Measurements from ENCODE around the gene SH3GLB2. TPM values are rescaled to one million over a fixed set of nuclear protein-coding genes. Genes with fewer than 3 reads are reported as not detected.

Gene SH3GLB2
- 100 to 1,000 TPM in 2 of 3 donors, 10 to 100 TPM in 1; 59.2 to 227 (median 150) TPM for total RNA-seq

DNA sequence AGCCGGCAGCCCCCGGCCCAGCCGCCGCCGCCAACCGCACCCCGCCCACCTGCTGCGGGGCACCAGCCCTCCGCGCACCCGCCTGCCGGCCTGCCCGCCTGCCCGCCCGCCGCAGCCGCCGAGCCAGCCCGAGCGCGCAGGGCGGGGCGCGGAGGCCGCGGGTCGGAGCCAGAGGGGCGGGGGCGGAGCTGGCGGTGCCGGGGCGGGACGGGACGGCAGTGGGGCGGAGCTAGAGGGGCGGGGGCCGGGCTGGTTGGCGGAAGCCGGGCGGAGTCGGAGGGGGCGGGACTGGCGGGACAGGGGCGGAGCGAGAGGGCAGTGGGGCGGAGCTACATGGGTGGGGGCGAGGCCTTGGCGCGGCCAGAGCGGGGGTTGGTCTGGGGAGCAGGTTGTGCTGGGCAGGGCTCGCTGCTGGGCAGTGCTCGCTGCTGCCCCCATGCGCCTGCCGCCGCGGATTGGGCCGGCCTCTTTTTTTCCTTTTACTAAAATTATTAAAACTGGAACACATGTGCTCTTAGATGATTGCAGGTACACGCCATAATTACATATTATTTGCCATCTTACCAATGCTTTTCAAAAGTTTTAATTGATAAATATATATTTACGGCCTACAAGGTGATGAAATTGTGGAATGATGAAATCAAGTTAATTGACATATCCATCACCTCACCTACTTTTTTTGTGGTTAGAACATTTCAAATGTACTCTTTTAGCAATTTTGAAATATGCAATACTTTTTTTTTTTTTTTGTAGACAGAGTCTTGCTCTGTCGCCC lies at the start of gene SH3GLB2:
TSS of gene SH3GLB2 (minus strand) at position 140 of the 775 bp plus-strand sequence. CDS start 177 bp downstream, outside the sequence.
- peaks cover 10 to 18% of the 10 kb centered on the region in 2 donors for H3K4me1 ChIP-seq
- H3K27me3 ChIP-seq = no peaks in the 10 kb centered on the region
- intact Hi-C loops (cut with DNase I; ENCODE audit: low total_unique reads) = no loop called here
- peak within 1 kb of the TSS; percentile 81 to 93 (median 83) for H3K4me3 ChIP-seq
- H3K9me3 ChIP-seq = no peaks in the 10 kb centered on the region
- peak within 1 kb of the TSS; percentile 87 for H3K27ac ChIP-seq
- peak; percentile 91 to 98 for DNase-seq (ENCODE audit: low spot score in 2 of 2)
- no peaks in the 10 kb centered on the region for H3K36me3 ChIP-seq
- no peak for TF ChIP-seq POLR2A (IDR thresholded peaks at IDR 0.05)
- TF ChIP-seq, protein P1, sequence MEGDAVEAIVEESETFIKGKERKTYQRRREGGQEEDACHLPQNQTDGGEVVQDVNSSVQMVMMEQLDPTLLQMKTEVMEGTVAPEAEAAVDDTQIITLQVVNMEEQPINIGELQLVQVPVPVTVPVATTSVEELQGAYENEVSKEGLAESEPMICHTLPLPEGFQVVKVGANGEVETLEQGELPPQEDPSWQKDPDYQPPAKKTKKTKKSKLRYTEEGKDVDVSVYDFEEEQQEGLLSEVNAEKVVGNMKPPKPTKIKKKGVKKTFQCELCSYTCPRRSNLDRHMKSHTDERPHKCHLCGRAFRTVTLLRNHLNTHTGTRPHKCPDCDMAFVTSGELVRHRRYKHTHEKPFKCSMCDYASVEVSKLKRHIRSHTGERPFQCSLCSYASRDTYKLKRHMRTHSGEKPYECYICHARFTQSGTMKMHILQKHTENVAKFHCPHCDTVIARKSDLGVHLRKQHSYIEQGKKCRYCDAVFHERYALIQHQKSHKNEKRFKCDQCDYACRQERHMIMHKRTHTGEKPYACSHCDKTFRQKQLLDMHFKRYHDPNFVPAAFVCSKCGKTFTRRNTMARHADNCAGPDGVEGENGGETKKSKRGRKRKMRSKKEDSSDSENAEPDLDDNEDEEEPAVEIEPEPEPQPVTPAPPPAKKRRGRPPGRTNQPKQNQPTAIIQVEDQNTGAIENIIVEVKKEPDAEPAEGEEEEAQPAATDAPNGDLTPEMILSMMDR (IDR thresholded peaks at IDR 0.05) = peak; percentile 68 to 84 (median 68)

DNA sequence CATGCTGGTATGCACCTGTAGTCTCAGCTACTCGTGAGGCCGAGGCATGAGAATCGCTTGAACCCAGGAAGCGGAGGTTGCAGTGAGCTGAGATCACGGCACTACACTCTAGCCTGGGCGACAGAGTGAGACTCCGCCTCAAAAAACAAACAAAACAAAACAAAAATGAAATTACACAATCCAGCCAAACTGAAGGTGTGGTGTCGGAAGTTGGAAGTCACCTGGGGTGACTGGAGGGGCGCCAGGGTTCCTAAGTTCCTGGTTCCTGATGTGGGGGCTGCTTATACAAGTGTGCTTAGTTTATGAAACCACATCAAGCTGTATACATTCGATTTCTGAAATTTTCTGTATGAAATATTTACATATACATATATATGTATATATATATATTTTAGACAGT lies 49.1 kb upstream of the SH3GLB2 start:
- H3K27me3 ChIP-seq = no peaks in the 10 kb centered on the region
- H3K27ac ChIP-seq = no peak overlapping the region
- intact Hi-C loops (cut with DNase I; ENCODE audit: low total_unique reads) = no loop called here

DNA sequence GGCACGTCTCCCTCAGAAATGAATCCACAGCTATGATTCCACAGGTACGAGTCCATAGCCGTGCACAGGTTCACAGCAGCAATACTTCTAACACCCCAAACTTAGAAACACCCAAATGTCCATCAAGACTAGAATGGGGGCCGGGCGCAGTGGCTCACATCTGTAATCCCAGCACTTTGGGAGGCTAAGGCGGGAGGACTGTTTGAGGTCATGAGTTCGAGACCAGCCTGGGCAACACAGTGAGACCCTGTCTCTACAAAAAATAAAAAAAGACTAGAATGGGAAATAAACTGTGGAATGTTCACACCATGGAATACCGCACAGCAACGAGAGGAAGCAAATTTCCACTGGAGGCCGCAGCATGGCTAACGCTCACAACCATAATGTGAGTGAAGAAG lies 48.5 kb upstream of the SH3GLB2 start:
- no peaks in the 10 kb centered on the region for H3K27me3 ChIP-seq
- TF ChIP-seq, protein P1 (IDR thresholded peaks at IDR 0.05) = no peak
- TF ChIP-seq POLR2A (IDR thresholded peaks at IDR 0.05) (no peak), POLR2AphosphoS5 (IDR thresholded peaks at IDR 0.05) (no peak)
- H3K4me1 ChIP-seq = peaks cover 0 to 3% of the 10 kb centered on the region in 2 donors
- H3K36me3 ChIP-seq = no peaks in the 10 kb centered on the region
- intact Hi-C loops (cut with DNase I; ENCODE audit: low total_unique reads) = no loop called here
- no peak for DNase-seq (ENCODE audit: low spot score in 2 of 2)
- no peak overlapping the region for H3K4me3 ChIP-seq
- no peak overlapping the region for H3K27ac ChIP-seq
- H3K9me3 ChIP-seq = no peaks in the 10 kb centered on the region

More for the DNA sequence above, 49.1 kb upstream of the SH3GLB2 start:
- Histone ChIP-seq H3K4me3 (no peak overlapping the region), H3K4me1 (peaks cover 0 to 9% of the 10 kb centered on the region in 2 donors), H3K9me3 (no peaks in the 10 kb centered on the region), H3K36me3 (no peaks in the 10 kb centered on the region)
- TF ChIP-seq, protein P1 (IDR thresholded peaks at IDR 0.05) = no peak
- TF ChIP-seq POLR2A (IDR thresholded peaks at IDR 0.05) (no peak), POLR2AphosphoS5 (IDR thresholded peaks at IDR 0.05) (no peak)
- no peak for DNase-seq (ENCODE audit: low spot score in 2 of 2)

DNA sequence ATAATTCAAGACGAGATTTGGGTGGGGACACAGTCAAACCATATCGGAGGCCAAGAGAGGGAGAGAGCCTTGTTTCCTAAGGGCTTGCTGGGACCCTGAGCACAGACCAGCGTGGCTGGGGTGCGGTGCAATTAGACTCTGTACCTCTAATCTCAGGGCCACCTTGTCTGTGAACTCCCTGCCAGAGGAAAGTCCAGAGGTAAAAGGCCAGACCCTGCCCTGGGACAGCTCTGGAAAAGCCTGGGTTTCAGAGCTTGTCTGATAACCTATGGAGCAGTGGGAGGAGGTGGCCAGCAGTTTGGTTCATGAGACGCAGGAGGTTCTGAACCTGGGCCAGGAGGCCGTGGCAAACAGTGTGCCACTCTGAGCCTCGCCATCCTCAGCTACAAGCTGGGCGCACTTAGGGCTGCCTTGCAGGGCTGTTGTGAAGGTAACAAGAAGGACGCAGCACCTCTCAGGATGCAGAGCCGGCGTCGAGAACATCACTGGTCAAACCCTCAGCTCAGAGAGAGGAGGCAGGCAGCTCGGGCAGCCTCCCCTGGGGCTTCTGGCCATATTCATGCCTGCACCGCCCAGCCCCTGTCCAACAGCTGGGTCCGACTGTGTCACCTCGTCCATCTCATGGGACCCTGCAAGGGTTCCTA lies 48.0 kb upstream of the SH3GLB2 start:
- Histone ChIP-seq H3K4me1 (no peaks in the 10 kb centered on the region), H3K27ac (no peak overlapping the region), H3K36me3 (no peaks in the 10 kb centered on the region), H3K4me3 (no peak overlapping the region), H3K27me3 (no peaks in the 10 kb centered on the region), H3K9me3 (no peaks in the 10 kb centered on the region)
- no peak for DNase-seq (ENCODE audit: low spot score in 2 of 2)
- intact Hi-C loops (cut with DNase I; ENCODE audit: low total_unique reads) = no loop called here
- TF ChIP-seq, protein P1 (IDR thresholded peaks at IDR 0.05) = no peak
- TF ChIP-seq POLR2AphosphoS5 (IDR thresholded peaks at IDR 0.05) (no peak), POLR2A (IDR thresholded peaks at IDR 0.05) (no peak)

DNA sequence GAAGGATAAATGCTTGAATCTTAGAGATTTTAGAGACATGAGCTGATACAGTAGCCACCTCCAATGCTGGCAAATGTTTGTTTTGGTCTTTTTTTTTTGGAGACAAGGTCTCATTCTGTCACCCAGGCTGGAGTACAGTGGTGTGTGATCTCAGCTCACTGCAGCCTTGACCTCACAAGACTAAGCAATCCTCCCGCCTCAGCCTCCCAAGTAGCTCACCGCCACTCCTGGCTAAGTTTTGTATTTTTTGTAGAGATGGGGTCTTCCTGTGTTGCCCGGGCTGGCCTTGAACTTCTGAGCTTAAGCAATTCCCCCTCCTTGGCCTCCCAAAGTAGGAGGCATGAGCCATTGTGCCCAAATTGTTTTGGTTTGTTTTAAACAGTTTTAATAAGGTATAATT lies 46.0 kb upstream of the SH3GLB2 start:
- Histone ChIP-seq H3K27ac (no peak overlapping the region), H3K9me3 (no peaks in the 10 kb centered on the region), H3K27me3 (no peaks in the 10 kb centered on the region), H3K4me3 (no peak overlapping the region), H3K4me1 (no peaks in the 10 kb centered on the region), H3K36me3 (no peaks in the 10 kb centered on the region)
- DNase-seq (ENCODE audit: low spot score in 2 of 2) = no peak
- TF ChIP-seq POLR2AphosphoS5 (IDR thresholded peaks at IDR 0.05) = no peak
- TF ChIP-seq, protein P1 (IDR thresholded peaks at IDR 0.05) = no peak
- no peak for TF ChIP-seq POLR2A (IDR thresholded peaks at IDR 0.05)
- intact Hi-C loops (cut with DNase I; ENCODE audit: low total_unique reads) = loop anchor here (5.0 kb wide), 1 partner anchor 1993 kb away; no protein-coding TSS in a partner anchor
